ENCODE measurements around the gene GNB5.

GNB5 gene

DNA sequence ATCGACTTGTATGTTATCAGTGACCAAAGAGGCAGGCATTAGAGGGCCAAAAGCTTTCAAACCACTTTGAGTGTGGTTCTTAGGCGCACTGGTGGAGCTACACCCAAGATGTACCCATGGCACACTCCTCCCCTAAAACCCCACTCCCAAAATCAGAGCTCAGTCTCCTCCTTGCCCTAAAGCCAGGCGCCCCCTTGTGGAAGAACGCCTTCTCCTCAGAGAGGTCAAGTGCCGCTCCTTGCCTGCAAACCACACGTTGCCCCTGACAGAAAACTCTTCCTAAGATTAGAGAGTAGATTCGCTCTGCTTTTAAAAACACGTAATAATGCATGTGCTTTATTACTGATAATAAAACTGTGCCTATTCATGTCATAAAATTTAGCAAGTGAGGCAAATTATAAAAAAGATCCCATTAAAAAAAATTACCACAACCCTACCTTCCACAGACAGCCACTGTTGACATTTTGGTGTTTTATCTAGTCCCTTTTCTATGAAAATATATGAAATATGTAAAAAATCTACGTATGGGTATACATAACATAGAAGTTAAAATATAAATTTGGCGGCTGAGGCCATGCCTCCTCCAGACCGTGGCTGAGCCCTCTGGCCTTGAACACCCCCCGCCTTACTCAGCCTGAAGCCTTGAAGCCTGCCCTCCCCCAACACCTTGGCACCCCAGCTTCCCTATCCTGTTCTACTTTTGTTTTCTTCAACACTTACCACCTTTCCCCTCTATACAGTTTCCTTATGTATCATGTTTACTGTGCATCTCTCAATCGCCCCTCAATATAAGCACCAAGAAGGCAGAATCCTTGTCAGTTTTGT lies 112.1 kb downstream of the GNB5 start:
- TF ChIP-seq GATA2 (IDR thresholded peaks at IDR 0.05; ENCODE audit: low read depth, low read length) = no peak
- TF ChIP-seq GATA3 (IDR thresholded peaks at IDR 0.05; ENCODE audit: low read depth, low read length) = no peak

DNA sequence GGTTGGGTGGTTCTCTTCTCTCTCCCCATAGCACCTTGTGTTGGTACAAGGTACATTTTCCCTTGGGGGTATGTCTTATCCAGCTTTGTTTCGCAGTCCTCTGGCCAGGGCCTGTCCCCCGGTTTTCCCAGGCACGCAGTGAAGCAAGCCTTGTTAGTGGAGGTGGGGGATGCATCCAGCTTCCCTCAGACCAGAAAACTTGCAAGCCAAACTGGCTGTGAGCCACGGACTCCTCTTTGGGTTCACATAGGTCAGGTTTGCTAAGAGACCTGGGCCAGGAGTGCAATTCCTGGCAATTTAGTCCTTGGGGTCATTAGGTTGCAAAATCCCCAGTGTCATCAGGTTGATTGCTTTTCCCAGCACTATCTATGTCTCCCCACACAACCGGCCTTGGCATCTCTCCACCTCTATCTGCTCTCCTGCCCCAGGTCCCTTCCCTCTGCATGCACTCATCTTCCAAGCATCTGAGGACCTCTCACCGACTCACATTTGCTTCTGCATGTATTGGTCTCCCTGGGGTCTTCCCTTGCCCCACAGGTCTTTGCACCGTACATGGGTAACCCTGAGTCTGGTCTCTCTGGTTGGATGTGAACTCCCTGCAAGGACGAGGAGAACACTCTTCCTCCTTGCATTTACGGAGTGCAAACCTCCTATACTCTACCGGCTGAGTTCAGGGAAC lies 112.9 kb downstream of the GNB5 start:
- TF ChIP-seq GATA2 (IDR thresholded peaks at IDR 0.05; ENCODE audit: low read depth, low read length) = no peak
- no peak for TF ChIP-seq GATA3 (IDR thresholded peaks at IDR 0.05; ENCODE audit: low read depth, low read length)

DNA sequence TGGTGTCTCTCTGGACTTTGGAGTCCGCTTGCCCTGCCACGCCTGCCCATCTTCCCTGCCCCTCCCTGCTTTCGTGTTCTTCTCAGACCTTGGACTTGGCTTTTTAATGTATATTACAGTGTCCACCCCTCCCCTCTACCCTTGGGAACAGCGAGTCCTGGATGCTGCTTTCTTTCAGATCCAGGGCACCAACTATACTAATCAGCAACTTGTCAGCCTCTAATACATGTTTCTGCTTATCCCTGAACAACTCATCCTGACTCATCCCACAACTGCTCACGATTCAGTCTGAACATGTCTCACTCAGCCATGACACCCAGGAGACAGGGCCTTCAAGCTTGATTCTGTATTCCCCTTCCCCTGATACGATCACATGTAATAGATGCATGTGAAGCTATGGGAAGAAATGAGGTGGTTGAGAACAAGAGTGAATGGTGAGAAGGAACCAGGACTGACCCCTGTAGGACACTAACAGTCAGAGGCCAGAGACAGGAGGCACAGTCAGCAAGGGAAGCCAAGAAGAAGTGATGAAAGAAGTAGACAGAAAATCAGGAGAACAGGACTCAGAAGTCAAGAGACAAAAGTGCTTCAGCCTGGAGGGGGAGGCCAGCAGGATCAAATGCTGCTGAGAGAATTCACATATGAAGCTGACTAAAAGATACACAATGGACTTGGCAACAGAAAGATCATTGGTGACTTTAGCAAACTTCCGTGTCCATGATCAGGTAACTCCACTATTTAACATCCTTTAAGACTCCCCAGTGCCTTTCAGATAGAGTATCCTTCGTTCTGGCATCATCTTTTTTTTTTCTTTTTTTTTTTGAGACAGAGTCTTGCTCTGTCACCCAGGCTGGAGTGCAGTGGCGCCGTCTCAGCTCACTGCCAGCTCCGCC lies 114.1 kb downstream of the GNB5 start:
- TF ChIP-seq GATA2 (IDR thresholded peaks at IDR 0.05; ENCODE audit: low read depth, low read length) (no peak), GATA3 (IDR thresholded peaks at IDR 0.05; ENCODE audit: low read depth, low read length) (no peak)

DNA sequence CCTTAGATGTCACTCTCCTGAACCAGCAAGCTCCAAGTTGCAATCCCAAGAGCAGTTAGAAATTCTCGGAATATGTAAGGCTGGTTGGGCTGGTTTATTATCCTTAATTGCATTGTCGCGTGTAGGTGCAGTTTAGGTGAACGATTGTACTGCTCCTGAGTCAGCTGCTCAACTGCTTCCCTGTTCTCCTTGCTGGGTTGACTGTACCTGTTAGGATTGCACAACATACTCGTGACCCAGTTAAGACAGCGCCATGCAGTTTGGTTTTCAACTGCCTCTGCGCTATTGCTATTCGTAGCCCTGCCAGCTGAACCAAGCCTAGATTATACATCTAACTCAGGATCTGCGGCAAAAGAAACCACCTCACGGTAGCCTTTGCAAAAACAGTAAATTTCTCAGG lies 119.6 kb downstream of the GNB5 start:
- no peak for TF ChIP-seq GATA3 (IDR thresholded peaks at IDR 0.05; ENCODE audit: low read depth, low read length)
- no peak for TF ChIP-seq GATA2 (IDR thresholded peaks at IDR 0.05; ENCODE audit: low read depth, low read length)

DNA sequence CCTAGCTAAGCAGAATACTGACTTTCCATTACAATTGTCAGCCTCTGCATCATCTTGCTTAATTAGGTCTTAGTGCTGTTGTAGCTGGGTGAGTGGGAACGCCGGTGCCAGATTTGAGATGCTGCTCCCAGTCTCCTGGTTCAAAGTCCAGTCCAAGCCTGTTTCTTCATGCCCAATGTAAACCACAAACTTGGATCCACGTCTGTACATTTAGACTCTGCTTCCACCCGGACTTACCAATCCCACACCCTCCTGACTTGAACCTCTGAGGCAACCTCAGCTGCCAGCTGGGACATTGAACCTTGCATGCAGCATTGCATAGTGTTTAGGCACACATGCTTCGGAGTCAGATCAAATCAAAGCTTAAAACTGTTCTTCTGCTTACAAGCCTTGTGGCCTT lies 121.6 kb downstream of the GNB5 start:
- TF ChIP-seq GATA2 (IDR thresholded peaks at IDR 0.05; ENCODE audit: low read depth, low read length) (no peak), GATA3 (IDR thresholded peaks at IDR 0.05; ENCODE audit: low read depth, low read length) (no peak)

DNA sequence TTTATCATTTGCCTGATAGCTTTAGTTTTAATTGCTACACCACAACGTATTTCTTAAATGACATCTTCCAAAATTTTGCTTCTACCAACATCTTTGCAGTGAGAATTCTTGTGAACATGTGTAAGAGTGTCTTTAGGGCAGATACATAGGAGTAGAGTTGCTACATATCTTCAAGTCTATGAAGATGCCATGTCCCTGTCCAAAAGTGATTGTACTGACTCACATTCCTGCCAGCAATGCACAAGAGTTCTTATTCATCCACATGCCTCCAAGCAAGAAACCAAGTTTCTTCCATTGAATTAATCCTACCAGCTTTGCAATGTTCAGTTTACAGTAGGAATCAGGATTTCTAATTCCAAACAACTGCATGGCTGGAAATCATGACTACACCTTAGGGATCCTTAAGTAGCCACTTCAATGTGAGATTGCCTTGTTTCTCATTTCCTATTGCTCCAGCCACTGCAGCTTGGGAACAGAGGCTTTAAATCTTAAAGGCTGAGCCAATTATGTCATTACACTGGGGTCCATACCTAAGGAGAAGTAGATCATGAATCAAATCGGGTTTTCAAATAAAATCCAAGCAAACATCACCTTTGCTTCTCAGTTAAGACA lies 123.1 kb downstream of the GNB5 start:
- TF ChIP-seq GATA3 (IDR thresholded peaks at IDR 0.05; ENCODE audit: low read depth, low read length) = no peak
- TF ChIP-seq GATA2 (IDR thresholded peaks at IDR 0.05; ENCODE audit: low read depth, low read length) = no peak

DNA sequence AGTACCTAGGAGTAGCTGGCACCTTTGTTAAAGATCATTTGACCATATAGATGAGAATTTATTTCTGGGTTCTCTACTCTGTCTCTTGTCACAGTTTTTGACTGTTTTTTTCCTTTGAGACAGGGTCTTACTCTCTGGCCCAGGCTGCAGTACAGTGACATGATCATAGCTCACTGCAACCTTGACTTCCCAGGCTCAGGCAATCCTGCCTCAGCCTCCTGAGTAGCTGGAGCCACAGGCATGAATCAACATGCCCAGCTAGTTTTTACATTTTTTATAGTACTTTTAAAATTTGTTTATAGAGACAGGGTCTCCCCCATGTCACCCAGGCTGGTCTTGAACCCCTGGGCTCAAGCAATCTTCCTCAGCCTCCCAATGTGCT lies 123.7 kb downstream of the GNB5 start:
- TF ChIP-seq GATA3 (IDR thresholded peaks at IDR 0.05; ENCODE audit: low read depth, low read length) (no peak), GATA2 (IDR thresholded peaks at IDR 0.05; ENCODE audit: low read depth, low read length) (no peak)

DNA sequence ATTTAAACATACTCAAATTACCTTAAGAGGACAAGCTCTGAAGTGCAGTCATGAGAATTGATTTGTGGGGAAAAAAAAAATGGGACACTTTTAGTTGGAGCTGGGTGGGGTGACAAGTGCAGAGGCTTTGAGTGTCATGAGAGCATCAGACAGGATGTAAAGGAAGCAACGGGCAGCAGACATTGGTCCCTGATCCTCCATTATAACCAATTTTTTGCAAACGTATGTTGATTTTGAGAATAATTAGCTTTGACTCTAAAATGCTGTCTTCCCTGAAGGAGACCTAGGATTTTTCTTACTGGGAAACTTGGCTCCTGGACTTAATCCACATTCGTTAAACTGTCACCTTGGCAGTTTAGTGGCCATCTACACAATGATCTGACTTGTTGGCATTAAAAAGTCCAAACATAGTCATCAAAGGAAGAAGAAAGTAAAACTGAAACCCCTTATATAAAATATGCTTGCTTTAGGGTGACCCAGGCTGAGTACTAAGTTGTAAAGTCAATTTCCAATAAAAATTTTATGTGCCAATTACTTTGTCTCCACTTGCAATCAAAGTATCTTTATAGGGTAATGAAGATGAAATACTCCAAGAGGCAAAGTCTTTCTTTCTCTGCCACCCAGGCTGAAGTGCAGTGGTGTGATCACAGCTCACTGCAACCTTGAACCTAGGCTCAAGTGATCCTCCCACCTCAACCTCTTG lies 124.2 kb downstream of the GNB5 start:
- no peak for TF ChIP-seq GATA3 (IDR thresholded peaks at IDR 0.05; ENCODE audit: low read depth, low read length)
- TF ChIP-seq GATA2 (IDR thresholded peaks at IDR 0.05; ENCODE audit: low read depth, low read length) = no peak

Data from SH-SY5Y (cell line).